ENCODE data around the gene TMPRSS13.

- TF ChIP-seq GATA2 (IDR thresholded peaks at IDR 0.05; ENCODE audit: low read depth, low read length) (no peak), GATA3 (IDR thresholded peaks at IDR 0.05; ENCODE audit: low read depth, low read length) (no peak)
These were observed 9.4 kb downstream of the TMPRSS13 start for GRCh38 chr11:117919781-117920221.
